Measurements from ENCODE around the gene EHD2. TPM values are rescaled to one million over a fixed set of nuclear protein-coding genes. Genes with fewer than 3 reads are reported as not detected.

Gene EHD2
- total and polyA plus RNA-seq, 2 donors (not counting 1 experiment from before 2014, with no cell fraction given) = 97.0 to 192 TPM

DNA sequence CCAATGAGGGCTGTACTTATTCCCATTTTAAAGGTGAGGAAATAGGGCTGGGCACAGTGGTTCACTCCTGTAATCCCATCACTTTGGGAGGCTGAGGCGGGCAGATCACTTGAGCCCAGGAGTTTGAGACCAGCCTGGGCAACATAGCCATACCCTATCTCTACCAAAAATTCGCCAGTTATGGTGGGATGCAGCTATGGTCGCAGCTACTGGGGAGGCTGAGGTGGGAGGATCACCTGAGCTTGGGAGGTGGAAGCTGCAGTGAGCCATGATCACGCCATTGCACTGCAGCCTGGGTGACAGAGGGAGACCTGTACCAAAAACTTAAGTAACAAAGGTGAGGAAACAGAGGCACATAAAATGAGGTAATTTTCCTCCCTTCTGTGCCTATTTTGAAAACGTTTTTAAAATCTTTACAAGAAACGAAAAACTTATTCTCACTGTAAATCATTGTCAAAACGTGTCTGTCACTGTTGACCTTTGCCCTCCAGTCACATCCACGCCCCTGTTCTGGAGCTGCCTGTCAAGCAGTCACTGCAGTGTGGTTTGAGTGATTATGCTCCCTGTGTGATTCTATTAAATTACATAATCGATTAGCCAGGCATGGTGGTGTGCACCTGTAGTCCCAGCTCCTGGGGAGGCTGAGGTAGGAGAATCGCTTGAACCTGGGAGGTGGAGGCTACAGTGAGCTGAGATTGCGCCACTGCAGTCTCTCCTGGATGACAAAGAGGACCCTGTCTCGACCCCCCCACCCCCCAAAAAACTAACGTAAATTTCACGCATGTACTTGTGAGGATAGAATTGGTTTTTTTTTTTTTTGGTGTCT is 44.6 kb downstream of the EHD2 start:
- no peaks in the 10 kb centered on the region for H3K4me1 ChIP-seq (ENCODE audit: control insufficient read depth, extremely low read depth, insufficient read depth, low read length)
- DNase-seq (ENCODE audit: low read depth in 2 of 2) = no peak
- no peaks in the 10 kb centered on the region for H3K9me3 ChIP-seq (ENCODE audit: control insufficient read depth, insufficient read depth, low read depth, low read length)
- H2AFZ ChIP-seq (ENCODE audit: low read length) = no peak overlapping the region
- H3K79me2 ChIP-seq (ENCODE audit: control insufficient read depth, insufficient read depth, low read length) = no peaks in the 10 kb centered on the region
- no peak overlapping the region for H3K9ac ChIP-seq (ENCODE audit: insufficient read depth, low read length)
- H3K27ac ChIP-seq (ENCODE audit: insufficient read depth, low read length) = no peak overlapping the region
- H3K4me3 ChIP-seq (replicated peaks in 1 of 4; ENCODE audit: control extremely low read depth in 1 of 4, insufficient read depth in 1 of 4, low read depth in 3 of 4, low read length in 4 of 4) = no peak overlapping the region
- peaks cover 25% of the 10 kb centered on the region for H3K36me3 ChIP-seq (ENCODE audit: control insufficient read depth, insufficient read depth, low read length)
- no peaks in the 10 kb centered on the region for H4K20me1 ChIP-seq (ENCODE audit: control insufficient read depth, extremely low read depth, insufficient read depth, low read length)
- TF ChIP-seq, protein P1, sequence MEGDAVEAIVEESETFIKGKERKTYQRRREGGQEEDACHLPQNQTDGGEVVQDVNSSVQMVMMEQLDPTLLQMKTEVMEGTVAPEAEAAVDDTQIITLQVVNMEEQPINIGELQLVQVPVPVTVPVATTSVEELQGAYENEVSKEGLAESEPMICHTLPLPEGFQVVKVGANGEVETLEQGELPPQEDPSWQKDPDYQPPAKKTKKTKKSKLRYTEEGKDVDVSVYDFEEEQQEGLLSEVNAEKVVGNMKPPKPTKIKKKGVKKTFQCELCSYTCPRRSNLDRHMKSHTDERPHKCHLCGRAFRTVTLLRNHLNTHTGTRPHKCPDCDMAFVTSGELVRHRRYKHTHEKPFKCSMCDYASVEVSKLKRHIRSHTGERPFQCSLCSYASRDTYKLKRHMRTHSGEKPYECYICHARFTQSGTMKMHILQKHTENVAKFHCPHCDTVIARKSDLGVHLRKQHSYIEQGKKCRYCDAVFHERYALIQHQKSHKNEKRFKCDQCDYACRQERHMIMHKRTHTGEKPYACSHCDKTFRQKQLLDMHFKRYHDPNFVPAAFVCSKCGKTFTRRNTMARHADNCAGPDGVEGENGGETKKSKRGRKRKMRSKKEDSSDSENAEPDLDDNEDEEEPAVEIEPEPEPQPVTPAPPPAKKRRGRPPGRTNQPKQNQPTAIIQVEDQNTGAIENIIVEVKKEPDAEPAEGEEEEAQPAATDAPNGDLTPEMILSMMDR (conservative IDR thresholded peaks at IDR 0.05 in 1 of 2, IDR thresholded peaks at IDR 0.05 in 1 of 2; ENCODE audit: low read depth in 1 of 2, low read length in 2 of 2) = no peak
- no peak for TF ChIP-seq EZH2 (IDR thresholded peaks at IDR 0.05; ENCODE audit: low read length, missing control alignments)
- H3K4me2 ChIP-seq (ENCODE audit: extremely low read depth, insufficient read depth, low read length) = no peak overlapping the region
- H3K27me3 ChIP-seq (ENCODE audit: control insufficient read depth, insufficient read depth, low read length) = no peaks in the 10 kb centered on the region

GRCh38 chr19:47758443-47758804 is 45.2 kb downstream of the EHD2 start:
- Histone ChIP-seq H3K36me3 (ENCODE audit: control insufficient read depth, insufficient read depth, low read length) (peaks cover 24% of the 10 kb centered on the region), H3K27ac (ENCODE audit: insufficient read depth, low read length) (no peak overlapping the region)

DNA sequence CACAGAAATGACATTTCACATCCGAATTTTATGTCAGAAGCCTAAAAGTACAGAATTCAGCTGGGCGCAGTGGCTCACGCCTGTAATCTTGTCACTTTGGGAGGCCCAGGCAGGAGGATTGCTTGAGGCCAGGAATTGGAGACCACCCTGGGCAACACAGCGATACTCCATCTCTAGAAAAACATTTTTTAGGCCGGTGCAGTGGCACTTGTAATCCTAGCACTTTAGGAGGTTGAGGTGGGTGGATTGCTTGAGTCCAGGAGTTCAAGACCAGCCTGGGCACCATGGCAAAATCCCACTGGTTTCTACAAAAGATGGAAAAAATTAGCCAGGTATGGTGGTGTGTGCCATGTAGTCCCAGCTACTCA is 47.4 kb downstream of the EHD2 start:
- Histone ChIP-seq H3K9ac (ENCODE audit: insufficient read depth, low read length) (no peak overlapping the region), H2AFZ (ENCODE audit: low read length) (no peak overlapping the region), H3K36me3 (ENCODE audit: control insufficient read depth, insufficient read depth, low read length) (peaks cover 20% of the 10 kb centered on the region), H3K27ac (ENCODE audit: insufficient read depth, low read length) (no peak overlapping the region), H3K4me2 (ENCODE audit: extremely low read depth, insufficient read depth, low read length) (no peak overlapping the region), H3K79me2 (ENCODE audit: control insufficient read depth, insufficient read depth, low read length) (no peaks in the 10 kb centered on the region), H3K4me1 (ENCODE audit: control insufficient read depth, extremely low read depth, insufficient read depth, low read length) (no peaks in the 10 kb centered on the region), H3K9me3 (ENCODE audit: control insufficient read depth, insufficient read depth, low read depth, low read length) (no peaks in the 10 kb centered on the region), H4K20me1 (ENCODE audit: control insufficient read depth, extremely low read depth, insufficient read depth, low read length) (no peaks in the 10 kb centered on the region), H3K4me3 (replicated peaks in 1 of 4; ENCODE audit: control extremely low read depth in 1 of 4, insufficient read depth in 1 of 4, low read depth in 3 of 4, low read length in 4 of 4) (no peak overlapping the region), H3K27me3 (ENCODE audit: control insufficient read depth, insufficient read depth, low read length) (no peaks in the 10 kb centered on the region)
- DNase-seq (ENCODE audit: low read depth in 2 of 2) = no peak
- TF ChIP-seq EZH2 (IDR thresholded peaks at IDR 0.05; ENCODE audit: low read length, missing control alignments) = no peak
- TF ChIP-seq, protein P1 (conservative IDR thresholded peaks at IDR 0.05 in 1 of 2, IDR thresholded peaks at IDR 0.05 in 1 of 2; ENCODE audit: low read depth in 1 of 2, low read length in 2 of 2) = no peak

More at GRCh38 chr19:47758443-47758804, 45.2 kb downstream of the EHD2 start:
- Histone ChIP-seq H3K4me2 (ENCODE audit: extremely low read depth, insufficient read depth, low read length) (no peak overlapping the region), H4K20me1 (ENCODE audit: control insufficient read depth, extremely low read depth, insufficient read depth, low read length) (no peaks in the 10 kb centered on the region), H3K9me3 (ENCODE audit: control insufficient read depth, insufficient read depth, low read depth, low read length) (no peaks in the 10 kb centered on the region), H2AFZ (ENCODE audit: low read length) (no peak overlapping the region), H3K4me1 (ENCODE audit: control insufficient read depth, extremely low read depth, insufficient read depth, low read length) (no peaks in the 10 kb centered on the region), H3K27me3 (ENCODE audit: control insufficient read depth, insufficient read depth, low read length) (no peaks in the 10 kb centered on the region), H3K9ac (ENCODE audit: insufficient read depth, low read length) (no peak overlapping the region), H3K4me3 (replicated peaks in 1 of 4; ENCODE audit: control extremely low read depth in 1 of 4, insufficient read depth in 1 of 4, low read depth in 3 of 4, low read length in 4 of 4) (no peak overlapping the region), H3K79me2 (ENCODE audit: control insufficient read depth, insufficient read depth, low read length) (no peaks in the 10 kb centered on the region)
- DNase-seq (ENCODE audit: low read depth in 2 of 2) = no peak
- no peak for TF ChIP-seq EZH2 (IDR thresholded peaks at IDR 0.05; ENCODE audit: low read length, missing control alignments)
- TF ChIP-seq, protein P1 (conservative IDR thresholded peaks at IDR 0.05 in 1 of 2, IDR thresholded peaks at IDR 0.05 in 1 of 2; ENCODE audit: low read depth in 1 of 2, low read length in 2 of 2) = no peak
